H9 (cell line): Measurements from ENCODE around the gene PDZD2. TPM values are rescaled to one million over a fixed set of nuclear protein-coding genes. Genes with fewer than 3 reads are reported as not detected.
"Not testable (repeated sequence)": the region's sequence is repeated elsewhere in the genome, so short reads cannot be mapped to it uniquely, and the experiment has no call there.

ENCODE experiments used
- DNase-seq: peaks from one replicate; pipeline ENCODE4 v3.0.0-alpha.2; 2017
- H2AFZ ChIP-seq: one replicate; pipeline ENCODE4 v1.6.1; 2013; ENCODE audit warnings: mild to moderate bottlenecking, low read length, control low read depth, moderate library complexity
- H2AK5ac ChIP-seq: 2 replicates; pipeline ENCODE4 v1.6.1; 2013; ENCODE audit warnings: low read length, control low read depth, mixed read lengths; ENCODE audit not compliant: insufficient read length
- H2BK120ac ChIP-seq: one replicate; pipeline ENCODE4 v1.6.1; 2013; ENCODE audit warnings: low read depth, mild to moderate bottlenecking, low read length, control low read depth, inconsistent platforms; ENCODE audit not compliant: poor library complexity, severe bottlenecking
- H2BK12ac ChIP-seq: 2 replicates; pipeline ENCODE4 v1.6.1; 2013; ENCODE audit warnings: low read length, control low read depth, mixed read lengths, low read depth; ENCODE audit not compliant: insufficient read length
- H2BK15ac ChIP-seq: 2 replicates; pipeline ENCODE4 v1.6.1; 2013; ENCODE audit warnings: low read depth, low read length, control low read depth
- H2BK20ac ChIP-seq: one replicate; pipeline ENCODE4 v1.6.1; 2013; ENCODE audit warnings: low read depth, mild to moderate bottlenecking, low read length, control low read depth, inconsistent platforms; ENCODE audit not compliant: poor library complexity, severe bottlenecking
- H2BK5ac ChIP-seq: 2 replicates; pipeline ENCODE4 v1.6.1; 2013; ENCODE audit warnings: low read length, control low read depth, mixed read lengths; ENCODE audit not compliant: insufficient read length
- H3K14ac ChIP-seq: 2 replicates; pipeline ENCODE4 v1.6.1; 2013; ENCODE audit warnings: low read length, control low read depth; ENCODE audit not compliant: insufficient read depth
- H3K18ac ChIP-seq: 2 replicates; pipeline ENCODE4 v1.6.1; 2013; ENCODE audit warnings: low read depth, mild to moderate bottlenecking, mixed read lengths, low read length, control low read depth; ENCODE audit not compliant: insufficient read length
- H3K23ac ChIP-seq: 2 replicates; pipeline ENCODE4 v1.6.1; 2013; ENCODE audit warnings: low read length, control low read depth, mixed read lengths, low read depth; ENCODE audit not compliant: insufficient read length
- H3K23me2 ChIP-seq: 2 replicates; pipeline ENCODE4 v1.6.1; 2013; ENCODE audit warnings: low read depth, mild to moderate bottlenecking, mixed read lengths, low read length, control low read depth; ENCODE audit not compliant: insufficient read length, poor library complexity, severe bottlenecking
- H3K27ac ChIP-seq: 2 replicates; pipeline ENCODE4 v1.5.1; 2013; ENCODE audit warnings: low read length, control low read depth, mixed read lengths, low read depth; ENCODE audit not compliant: insufficient read length
- H3K27me3 ChIP-seq: 2 replicates; pipeline ENCODE4 v1.6.1; 2013; ENCODE audit warnings: low read length, control low read depth, inconsistent platforms; ENCODE audit not compliant: insufficient read depth
- H3K4ac ChIP-seq: 2 replicates; pipeline ENCODE4 v1.6.1; 2013; ENCODE audit warnings: low read depth, mild to moderate bottlenecking, control low read depth, inconsistent platforms, low read length, moderate library complexity
- H3K4me1 ChIP-seq: 2 replicates; pipeline ENCODE4 v1.6.1; 2013; ENCODE audit warnings: low read length, control low read depth, inconsistent platforms; ENCODE audit not compliant: insufficient read depth
- H3K4me2 ChIP-seq: 2 replicates; pipeline ENCODE4 v1.6.1; 2013; ENCODE audit warnings: low read length, control low read depth, mixed read lengths; ENCODE audit not compliant: insufficient read length, insufficient read depth
- H3K56ac ChIP-seq: 2 replicates; pipeline ENCODE4 v1.6.1; 2013; ENCODE audit warnings: low read depth, mild to moderate bottlenecking, mixed read lengths, low read length, control low read depth; ENCODE audit not compliant: insufficient read length
- H3K79me1 ChIP-seq: 2 replicates; pipeline ENCODE4 v1.6.1; 2013; ENCODE audit warnings: low read depth, mild to moderate bottlenecking, moderate library complexity, low read length, control low read depth, inconsistent platforms; ENCODE audit not compliant: insufficient read depth, poor library complexity, severe bottlenecking
- H3K79me2 ChIP-seq: 2 replicates; pipeline ENCODE4 v1.6.1; 2013; ENCODE audit warnings: low read length, control low read depth, inconsistent platforms; ENCODE audit not compliant: insufficient read depth
- H3K9ac ChIP-seq: 2 replicates; pipeline ENCODE4 v1.6.1; 2013; ENCODE audit warnings: low read length, control low read depth, mixed read lengths; ENCODE audit not compliant: insufficient read length; ENCODE audit errors: extremely low read depth
- H3K9me3 ChIP-seq: one replicate; pipeline ENCODE4 v1.6.1; 2013; ENCODE audit warnings: low read depth, low read length, inconsistent platforms; ENCODE audit not compliant: control insufficient read depth
- H3T11ph ChIP-seq: one replicate; pipeline ENCODE4 v1.6.1; 2013; ENCODE audit warnings: mild to moderate bottlenecking, low read length, control low read depth, inconsistent platforms
- H4K20me1 ChIP-seq: one replicate; pipeline ENCODE4 v1.6.1; 2013; ENCODE audit not compliant: control insufficient read depth, insufficient read length, insufficient read depth
- H4K5ac ChIP-seq: 2 replicates; pipeline ENCODE4 v1.6.1; 2013; ENCODE audit warnings: low read depth, mild to moderate bottlenecking, mixed read lengths, low read length, control low read depth; ENCODE audit not compliant: insufficient read length
- H4K8ac ChIP-seq: replicated peaks from 2 replicates; pipeline ENCODE4 v1.6.1; 2013; ENCODE audit warnings: low read length, control low read depth, mixed read lengths, low read depth; ENCODE audit not compliant: insufficient read length
- H4K91ac ChIP-seq: 2 replicates; pipeline ENCODE4 v1.6.1; 2013; ENCODE audit warnings: low read depth, mild to moderate bottlenecking, moderate library complexity, mixed read lengths, low read length, control low read depth; ENCODE audit not compliant: insufficient read length
- H3K27ac Mint-ChIP-seq, 3 experiments: 2 replicates in 2 of 3; 3 replicates in 1 of 3; pipeline ENCODE4 v1.8.0; 2020 to 2021; ENCODE audit warnings: mixed read lengths in 3 of 3, mild to moderate bottlenecking in 1 of 3, moderate library complexity in 1 of 3
- H3K27me3 Mint-ChIP-seq: 2 replicates; pipeline ENCODE4 v1.8.0; 2021; ENCODE audit warnings: low read depth, mild to moderate bottlenecking, moderate library complexity, mixed read lengths
- H3K36me3 Mint-ChIP-seq, 3 experiments: 2 replicates in 2 of 3; 3 replicates in 1 of 3; pipeline ENCODE4 v1.8.0; 2020 to 2021; ENCODE audit warnings: low read depth in 3 of 3, mixed read lengths in 3 of 3; ENCODE audit not compliant: insufficient read depth in 1 of 3
- H3K4me1 Mint-ChIP-seq, 2 experiments: 2 replicates each; pipeline ENCODE4 v1.8.0; 2020; ENCODE audit warnings: mixed read lengths in 2 of 2
- H3K4me3 Mint-ChIP-seq, 2 experiments: 2 replicates in 1 of 2; 3 replicates in 1 of 2; pipeline ENCODE4 v1.8.0; 2020 to 2021; ENCODE audit warnings: mild to moderate bottlenecking in 2 of 2, mixed read lengths in 2 of 2, moderate library complexity in 1 of 2
- H3K9me3 Mint-ChIP-seq, 2 experiments: 2 replicates in 1 of 2; 3 replicates in 1 of 2; pipeline ENCODE4 v1.8.0; 2020; ENCODE audit warnings: mild to moderate bottlenecking in 2 of 2, mixed read lengths in 2 of 2, moderate library complexity in 1 of 2
- WGBS: extraction: QIAGEN DNeasy Blood & Tissue Kit; methylation state at CpG from one replicate; pipeline ENCODE4 v1.1.7; 2013; ENCODE audit warnings: missing lambda C conversion rate, low lambda C conversion rate, mixed read lengths; ENCODE audit not compliant: insufficient read length; ENCODE audit errors: extremely low coverage; 5-methylcytosine and 5-hydroxymethylcytosine counted together
- total RNA-seq: library from RNA; stranded (reverse); gene quantifications from 2 replicates; pipeline ENCODE4 v1.2.1, GENCODE V29; 2021
- TF ChIP-seq, protein P1 (sequence below): fragments of 200-600 bp; sonication (generic); conservative IDR thresholded peaks from 3 replicates; pipeline ENCODE4 v1.8.0; 2021; ENCODE audit warnings: antibody characterized with exemption, mild to moderate bottlenecking

The PDZD2 gene
- total RNA-seq, 1 experiment from 2014 or later = 9.9 TPM

DNA sequence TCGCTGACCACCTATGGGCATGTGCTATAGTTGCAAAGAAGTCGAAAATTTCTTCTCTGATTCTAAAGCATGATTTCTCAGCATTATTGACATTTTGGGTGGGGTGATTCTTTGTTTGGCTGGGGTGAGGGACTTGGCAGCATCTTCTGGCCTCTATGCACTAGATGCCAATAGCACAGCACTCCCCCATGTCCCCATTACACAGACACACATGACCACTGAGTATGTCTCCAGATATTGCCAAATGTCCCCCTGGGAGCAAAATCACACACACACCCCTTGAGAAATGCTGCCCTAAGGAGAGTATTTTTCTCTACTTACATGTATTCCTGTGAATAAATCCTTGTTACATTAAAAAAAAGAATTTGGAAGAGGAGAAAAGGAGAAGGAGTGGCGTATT, 89.1 kb downstream of the PDZD2 start:
- Histone ChIP-seq H3K27ac (no peak overlapping the region), H3K79me2 (no peaks in the 10 kb centered on the region), H2BK120ac (no peak overlapping the region), H3T11ph (no peak overlapping the region), H4K8ac (no peak overlapping the region), H3K23ac (no peak overlapping the region), H3K56ac (no peak overlapping the region), H3K18ac (peak overlapping the region; percentile 36), H2BK5ac (no peak overlapping the region), H3K4me1 (peaks cover 7% of the 10 kb centered on the region; the same call in 1 of the 2 replicates), H2AFZ (no peak overlapping the region), H2BK20ac (no peak overlapping the region), H4K5ac (no peak overlapping the region), H3K9ac (no peak overlapping the region), H3K9me3 (no peaks in the 10 kb centered on the region), H3K79me1 (no peaks in the 10 kb centered on the region), H2BK12ac (peak overlapping the region; percentile 47), H3K27me3 (no peaks in the 10 kb centered on the region), H2BK15ac (no peak overlapping the region), H2AK5ac (peak overlapping the region; percentile 45), H3K23me2 (no peaks in the 10 kb centered on the region), H4K20me1 (no peaks in the 10 kb centered on the region), H4K91ac (no peak overlapping the region), H3K14ac (no peak overlapping the region), H3K4me2 (no peak overlapping the region), H3K4ac (no peak overlapping the region)
- TF ChIP-seq, protein P1, sequence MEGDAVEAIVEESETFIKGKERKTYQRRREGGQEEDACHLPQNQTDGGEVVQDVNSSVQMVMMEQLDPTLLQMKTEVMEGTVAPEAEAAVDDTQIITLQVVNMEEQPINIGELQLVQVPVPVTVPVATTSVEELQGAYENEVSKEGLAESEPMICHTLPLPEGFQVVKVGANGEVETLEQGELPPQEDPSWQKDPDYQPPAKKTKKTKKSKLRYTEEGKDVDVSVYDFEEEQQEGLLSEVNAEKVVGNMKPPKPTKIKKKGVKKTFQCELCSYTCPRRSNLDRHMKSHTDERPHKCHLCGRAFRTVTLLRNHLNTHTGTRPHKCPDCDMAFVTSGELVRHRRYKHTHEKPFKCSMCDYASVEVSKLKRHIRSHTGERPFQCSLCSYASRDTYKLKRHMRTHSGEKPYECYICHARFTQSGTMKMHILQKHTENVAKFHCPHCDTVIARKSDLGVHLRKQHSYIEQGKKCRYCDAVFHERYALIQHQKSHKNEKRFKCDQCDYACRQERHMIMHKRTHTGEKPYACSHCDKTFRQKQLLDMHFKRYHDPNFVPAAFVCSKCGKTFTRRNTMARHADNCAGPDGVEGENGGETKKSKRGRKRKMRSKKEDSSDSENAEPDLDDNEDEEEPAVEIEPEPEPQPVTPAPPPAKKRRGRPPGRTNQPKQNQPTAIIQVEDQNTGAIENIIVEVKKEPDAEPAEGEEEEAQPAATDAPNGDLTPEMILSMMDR = no peak
- Mint-ChIP-seq H3K27ac (no peak overlapping the region), H3K4me3 (no peak overlapping the region), H3K27me3 (no peaks in the 10 kb centered on the region), H3K9me3 (no peaks in the 10 kb centered on the region; a peak in 1 of 5 replicates), H3K36me3 (no peaks in the 10 kb centered on the region), H3K4me1 (peaks cover 25% of the 10 kb centered on the region in 2 experiments)
- WGBS = no CpG with 5 or more reads among the region's 3 CpGs
- no peak for DNase-seq

DNA sequence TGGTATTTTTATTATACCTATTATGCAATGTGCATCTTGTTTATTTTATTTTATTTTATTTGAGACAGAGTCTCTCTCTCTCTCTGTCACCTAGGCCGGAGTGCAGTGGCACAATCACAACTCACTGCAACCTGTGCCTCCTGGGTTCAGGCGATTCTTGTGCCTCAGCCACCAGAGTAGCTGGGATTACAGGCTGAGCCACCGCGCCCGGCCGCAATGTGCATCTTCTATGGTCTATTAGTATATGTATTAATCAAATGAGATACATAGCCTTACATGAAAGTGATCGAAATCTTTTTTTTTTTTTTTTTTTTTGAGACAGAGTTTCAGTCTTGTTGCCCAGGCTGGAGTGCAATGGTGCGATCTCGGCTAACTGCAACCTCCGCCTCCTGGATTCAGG, 89.9 kb downstream of the PDZD2 start:
- not testable (repeated sequence) for H4K5ac ChIP-seq, H3K27me3 ChIP-seq, H4K8ac ChIP-seq, H3K9me3 ChIP-seq, H3K56ac ChIP-seq, H3K14ac ChIP-seq, H4K91ac ChIP-seq, H2BK15ac ChIP-seq, H3K27ac Mint-ChIP-seq, H3K79me2 ChIP-seq, H2BK120ac ChIP-seq, H2BK20ac ChIP-seq, H3K9me3 Mint-ChIP-seq, DNase-seq, H3K18ac ChIP-seq, H3K4ac ChIP-seq, H3K4me1 ChIP-seq, H2BK12ac ChIP-seq, H3K9ac ChIP-seq, H3K4me2 ChIP-seq, H2AFZ ChIP-seq, H2BK5ac ChIP-seq, H3K36me3 Mint-ChIP-seq, H3K23ac ChIP-seq, H4K20me1 ChIP-seq, H3K27ac ChIP-seq, H3K4me3 Mint-ChIP-seq, H2AK5ac ChIP-seq, H3T11ph ChIP-seq, H3K27me3 Mint-ChIP-seq, H3K79me1 ChIP-seq, H3K23me2 ChIP-seq
- no CpG with 5 or more reads among the region's 10 CpGs for WGBS
- peaks cover 25 to 29% of the 10 kb centered on the region in 2 experiments for H3K4me1 Mint-ChIP-seq
